ENCODE measurements around the gene UST.
"Not testable (repeated sequence)": the region's sequence is repeated elsewhere in the genome, so short reads cannot be mapped to it uniquely, and the experiment has no call there.

Gene UST

DNA sequence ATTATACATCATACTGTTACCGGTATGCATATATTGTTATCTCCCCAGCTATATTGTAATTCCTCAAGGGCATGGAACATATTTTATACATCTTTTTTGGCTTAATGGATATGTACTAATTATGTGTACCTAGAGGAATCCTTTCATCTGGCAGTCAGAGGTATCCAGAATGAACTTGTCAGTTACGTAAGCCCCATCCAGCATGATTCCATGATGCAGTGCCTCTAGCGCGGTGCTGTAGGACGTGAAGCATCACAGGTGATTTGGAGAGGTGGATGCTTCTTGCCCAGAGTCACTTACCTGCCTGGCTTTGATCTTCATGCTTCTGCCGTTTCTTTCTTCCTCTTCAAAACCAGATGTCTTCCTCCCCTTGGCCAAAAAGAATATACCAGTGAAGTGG lies 159.1 kb downstream of the UST start:
- no peaks in the 10 kb centered on the region for H3K36me3 ChIP-seq (ENCODE audit: control insufficient read depth, insufficient read depth, low read length)
- H3K9ac ChIP-seq, result no peak overlapping the region
- TF ChIP-seq, protein P1, sequence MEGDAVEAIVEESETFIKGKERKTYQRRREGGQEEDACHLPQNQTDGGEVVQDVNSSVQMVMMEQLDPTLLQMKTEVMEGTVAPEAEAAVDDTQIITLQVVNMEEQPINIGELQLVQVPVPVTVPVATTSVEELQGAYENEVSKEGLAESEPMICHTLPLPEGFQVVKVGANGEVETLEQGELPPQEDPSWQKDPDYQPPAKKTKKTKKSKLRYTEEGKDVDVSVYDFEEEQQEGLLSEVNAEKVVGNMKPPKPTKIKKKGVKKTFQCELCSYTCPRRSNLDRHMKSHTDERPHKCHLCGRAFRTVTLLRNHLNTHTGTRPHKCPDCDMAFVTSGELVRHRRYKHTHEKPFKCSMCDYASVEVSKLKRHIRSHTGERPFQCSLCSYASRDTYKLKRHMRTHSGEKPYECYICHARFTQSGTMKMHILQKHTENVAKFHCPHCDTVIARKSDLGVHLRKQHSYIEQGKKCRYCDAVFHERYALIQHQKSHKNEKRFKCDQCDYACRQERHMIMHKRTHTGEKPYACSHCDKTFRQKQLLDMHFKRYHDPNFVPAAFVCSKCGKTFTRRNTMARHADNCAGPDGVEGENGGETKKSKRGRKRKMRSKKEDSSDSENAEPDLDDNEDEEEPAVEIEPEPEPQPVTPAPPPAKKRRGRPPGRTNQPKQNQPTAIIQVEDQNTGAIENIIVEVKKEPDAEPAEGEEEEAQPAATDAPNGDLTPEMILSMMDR (IDR thresholded peaks at IDR 0.05), result no peak
- no peak overlapping the region for H3K27ac ChIP-seq
- no peaks in the 10 kb centered on the region for H3K9me3 ChIP-seq (ENCODE audit: control insufficient read depth, low read length)
- H2AFZ ChIP-seq, result no peak overlapping the region
- H3K27me3 ChIP-seq (ENCODE audit: control insufficient read depth, insufficient read depth, low read length), result no peaks in the 10 kb centered on the region
- H3K4me3 ChIP-seq (ENCODE audit: low read depth, low read length), result no peak overlapping the region
- no peaks in the 10 kb centered on the region for H3K4me1 ChIP-seq
- H3K79me2 ChIP-seq, result no peaks in the 10 kb centered on the region
- no peak overlapping the region for H3K4me2 ChIP-seq (ENCODE audit: low read length)

DNA sequence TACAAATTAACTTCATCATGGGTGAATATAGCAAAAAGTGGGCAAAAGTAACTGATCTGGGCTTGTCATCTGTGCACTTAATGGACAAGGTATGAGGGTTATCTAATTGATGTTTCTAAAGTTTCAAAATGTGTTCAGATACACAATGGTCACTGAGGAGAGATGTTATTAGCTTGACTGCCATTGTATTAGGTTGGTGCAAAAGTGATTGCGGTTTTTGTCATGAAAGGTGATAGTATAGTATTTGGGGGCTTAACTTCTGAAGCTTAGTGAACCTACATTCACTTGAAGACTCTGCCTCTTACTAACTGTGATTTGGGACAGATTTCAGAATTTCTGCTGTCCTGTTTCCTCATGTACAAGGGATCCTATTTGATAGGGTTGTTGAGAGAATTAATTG lies 159.6 kb downstream of the UST start:
- H2AFZ ChIP-seq, result no peak overlapping the region
- TF ChIP-seq, protein P1 (IDR thresholded peaks at IDR 0.05), result no peak
- H3K27ac ChIP-seq, result no peak overlapping the region

DNA sequence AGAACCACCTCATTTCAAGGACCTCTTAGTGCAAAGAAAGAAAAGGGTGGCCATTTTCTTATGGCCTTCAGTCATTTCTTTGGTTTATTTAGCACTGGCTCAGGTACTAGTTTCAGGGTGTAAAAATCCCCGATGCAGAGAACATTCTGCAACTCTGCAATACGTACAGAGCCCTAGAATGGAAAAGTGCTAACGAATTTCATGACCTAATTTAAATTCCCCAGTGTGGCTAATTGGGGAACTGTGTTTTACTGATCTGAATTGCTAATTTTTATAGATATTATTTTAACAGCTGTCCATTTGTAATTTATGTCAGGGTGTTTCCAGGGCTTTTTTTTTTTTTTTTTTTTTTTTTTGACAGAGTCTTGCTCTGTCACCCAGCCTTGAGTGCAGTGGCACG lies 160.7 kb downstream of the UST start:
- H3K36me3 ChIP-seq (ENCODE audit: control insufficient read depth, insufficient read depth, low read length), result no peaks in the 10 kb centered on the region
- no peaks in the 10 kb centered on the region for H3K9me3 ChIP-seq (ENCODE audit: control insufficient read depth, low read length)
- no peak overlapping the region for H3K4me3 ChIP-seq (ENCODE audit: low read depth, low read length)
- no peaks in the 10 kb centered on the region for H3K27me3 ChIP-seq (ENCODE audit: control insufficient read depth, insufficient read depth, low read length)
- H3K79me2 ChIP-seq, result no peaks in the 10 kb centered on the region
- no peak overlapping the region for H2AFZ ChIP-seq
- H3K9ac ChIP-seq, result no peak overlapping the region
- no peak overlapping the region for H3K27ac ChIP-seq
- TF ChIP-seq, protein P1 (IDR thresholded peaks at IDR 0.05), result no peak
- H3K4me2 ChIP-seq (ENCODE audit: low read length), result no peak overlapping the region
- no peaks in the 10 kb centered on the region for H3K4me1 ChIP-seq

More for the DNA sequence above, 159.6 kb downstream of the UST start:
- Histone ChIP-seq H3K9me3 (ENCODE audit: control insufficient read depth, low read length) (no peaks in the 10 kb centered on the region), H3K36me3 (ENCODE audit: control insufficient read depth, insufficient read depth, low read length) (no peaks in the 10 kb centered on the region), H3K9ac (no peak overlapping the region), H3K4me3 (ENCODE audit: low read depth, low read length) (no peak overlapping the region), H3K79me2 (no peaks in the 10 kb centered on the region), H3K4me2 (ENCODE audit: low read length) (no peak overlapping the region), H3K27me3 (ENCODE audit: control insufficient read depth, insufficient read depth, low read length) (no peaks in the 10 kb centered on the region), H3K4me1 (no peaks in the 10 kb centered on the region)

DNA sequence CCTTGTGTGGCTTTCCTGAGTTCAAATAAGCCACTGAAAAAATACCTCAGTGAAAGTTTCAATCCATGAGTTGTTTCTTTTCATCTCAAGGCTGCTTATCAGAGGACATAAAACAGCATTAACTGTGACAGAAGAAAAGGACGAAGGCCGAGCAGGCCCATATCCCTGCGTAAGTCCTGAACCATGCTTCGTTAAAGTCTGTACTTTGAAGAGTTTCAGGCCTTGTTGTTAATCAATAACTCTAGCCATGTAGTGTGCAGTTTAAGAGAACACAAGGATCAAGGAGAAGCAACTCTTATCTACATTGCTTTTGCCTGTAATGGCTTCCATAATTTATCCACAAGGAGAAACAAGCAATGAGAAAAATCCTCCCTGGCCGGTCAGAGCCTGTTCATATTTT lies 165.4 kb downstream of the UST start:
- Histone ChIP-seq H3K27ac (no peak overlapping the region), H3K4me2 (ENCODE audit: low read length) (no peak overlapping the region), H3K9me3 (ENCODE audit: control insufficient read depth, low read length) (no peaks in the 10 kb centered on the region), H3K9ac (no peak overlapping the region), H2AFZ (no peak overlapping the region), H3K27me3 (ENCODE audit: control insufficient read depth, insufficient read depth, low read length) (no peaks in the 10 kb centered on the region), H3K36me3 (ENCODE audit: control insufficient read depth, insufficient read depth, low read length) (no peaks in the 10 kb centered on the region), H3K4me3 (ENCODE audit: low read depth, low read length) (no peak overlapping the region), H3K79me2 (no peaks in the 10 kb centered on the region), H3K4me1 (no peaks in the 10 kb centered on the region)
- TF ChIP-seq, protein P1 (IDR thresholded peaks at IDR 0.05), result no peak

DNA sequence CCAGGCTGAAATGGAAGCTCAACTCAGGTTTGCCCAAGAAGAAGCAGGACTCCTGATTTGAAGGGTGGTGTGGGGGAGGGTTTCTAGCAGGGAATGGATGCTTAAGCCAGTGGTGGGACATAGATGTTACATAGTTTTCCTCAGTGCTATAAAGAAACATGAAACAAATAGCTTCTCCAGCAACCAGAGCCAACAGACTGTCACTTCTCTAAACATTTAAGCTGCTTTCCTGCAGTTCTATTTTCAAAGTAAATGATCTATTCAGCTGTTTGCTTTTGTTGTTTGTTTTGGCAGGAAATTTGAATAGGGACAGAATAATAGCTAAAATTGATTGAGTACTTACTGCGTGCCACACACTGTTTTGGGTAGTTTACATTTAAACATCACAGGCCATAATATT lies 169.0 kb downstream of the UST start:
- H3K9ac ChIP-seq, result no peak overlapping the region
- no peaks in the 10 kb centered on the region for H3K79me2 ChIP-seq
- no peaks in the 10 kb centered on the region for H3K36me3 ChIP-seq (ENCODE audit: control insufficient read depth, insufficient read depth, low read length)
- H3K27me3 ChIP-seq (ENCODE audit: control insufficient read depth, insufficient read depth, low read length), result no peaks in the 10 kb centered on the region
- TF ChIP-seq, protein P1 (IDR thresholded peaks at IDR 0.05), result no peak
- no peak overlapping the region for H3K27ac ChIP-seq
- no peak overlapping the region for H3K4me3 ChIP-seq (ENCODE audit: low read depth, low read length)
- H3K9me3 ChIP-seq (ENCODE audit: control insufficient read depth, low read length), result no peaks in the 10 kb centered on the region
- no peak overlapping the region for H2AFZ ChIP-seq
- H3K4me1 ChIP-seq, result no peaks in the 10 kb centered on the region
- H3K4me2 ChIP-seq (ENCODE audit: low read length), result no peak overlapping the region

DNA sequence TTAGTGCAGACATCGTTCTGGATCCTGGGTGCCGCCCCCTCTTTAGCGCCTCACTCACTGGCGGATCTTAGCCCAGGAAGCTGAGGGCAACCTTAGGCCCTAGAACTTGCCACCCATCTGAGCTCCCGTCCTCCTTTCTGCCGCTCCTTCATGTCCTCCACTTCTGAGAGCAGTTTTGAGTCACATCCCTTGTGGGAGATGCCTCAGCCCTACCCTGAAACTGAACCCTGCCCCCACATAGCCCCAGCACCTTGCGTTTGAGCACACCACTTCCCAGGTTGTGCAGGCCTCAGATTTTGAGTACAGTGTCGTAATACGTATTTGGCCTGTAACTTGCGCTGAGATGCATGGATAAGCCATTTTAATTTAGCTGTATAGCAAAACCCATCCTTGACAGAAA lies 169.7 kb downstream of the UST start:
- not testable (repeated sequence) for H3K9ac ChIP-seq; H3K27ac ChIP-seq; H3K9me3 ChIP-seq (ENCODE audit: control insufficient read depth, low read length); H3K36me3 ChIP-seq (ENCODE audit: control insufficient read depth, insufficient read depth, low read length); H3K27me3 ChIP-seq (ENCODE audit: control insufficient read depth, insufficient read depth, low read length); H3K4me2 ChIP-seq (ENCODE audit: low read length); H3K4me3 ChIP-seq (ENCODE audit: low read depth, low read length); H3K4me1 ChIP-seq; H2AFZ ChIP-seq; H3K79me2 ChIP-seq

All from parathyroid adenoma (tissue), 2 donors.